T-helper 22 cell (primary cell): ENCODE data around the gene CERKL.

ENCODE experiments used
- DNase-seq: peaks from one replicate; pipeline ENCODE4 v3.0.0-alpha.2; 2020; ENCODE audit warnings: low read depth

Gene CERKL

GRCh38 chr2:181678861-181679543 is 22.1 kb upstream of the CERKL start:
- no peak for DNase-seq

- DNase-seq: no peak
Measured at GRCh38 chr2:181677912-181678586, 21.1 kb upstream of the CERKL start.

GRCh38 chr2:181675254-181675653 is 18.3 kb upstream of the CERKL start:
- DNase-seq: no peak

- DNase-seq: no peak
Measured at GRCh38 chr2:181674461-181674860, 17.6 kb upstream of the CERKL start.

GRCh38 chr2:181673173-181673572 is 16.3 kb upstream of the CERKL start:
- no peak for DNase-seq

GRCh38 chr2:181672255-181673008 is 15.5 kb upstream of the CERKL start:
- DNase-seq: no peak

GRCh38 chr2:181670632-181671031 is 13.7 kb upstream of the CERKL start:
- no peak for DNase-seq

- DNase-seq: no peak
Measured at GRCh38 chr2:181667234-181667633, 10.3 kb upstream of the CERKL start.

- DNase-seq: no peak
Measured at GRCh38 chr2:181662287-181662686, 5.4 kb upstream of the CERKL start.

- DNase-seq: no peak
Measured at GRCh38 chr2:181660181-181660580, 3.3 kb upstream of the CERKL start.

GRCh38 chr2:181658444-181658843 is 1.5 kb upstream of the CERKL start:
- no peak for DNase-seq

- no peak for DNase-seq
Measured at GRCh38 chr2:181657379-181657778, 474 bp upstream of the CERKL start.

- no peak for DNase-seq
Measured at GRCh38 chr2:181655519-181655918, 1.4 kb downstream of the CERKL start.

- no peak for DNase-seq
Measured at GRCh38 chr2:181649436-181649979, 7.4 kb downstream of the CERKL start.

- no peak for DNase-seq
Measured at GRCh38 chr2:181648478-181649155, 8.3 kb downstream of the CERKL start.

GRCh38 chr2:181646415-181646987 is 10.4 kb downstream of the CERKL start:
- no peak for DNase-seq

- no peak for DNase-seq
Measured at GRCh38 chr2:181643151-181643550, 13.8 kb downstream of the CERKL start.

- no peak for DNase-seq
Measured at GRCh38 chr2:181642086-181642485, 14.8 kb downstream of the CERKL start.

GRCh38 chr2:181639686-181640085 is 17.2 kb downstream of the CERKL start:
- no peak for DNase-seq

GRCh38 chr2:181632733-181633401 is 24.0 kb downstream of the CERKL start:
- no peak for DNase-seq
